ENCODE measurements around the gene GNG12. TPM values are rescaled to one million over a fixed set of nuclear protein-coding genes. Genes with fewer than 3 reads are reported as not detected.

The GNG12 gene
- total RNA-seq, 2 donors from 2014 or later, result 116 to 137 TPM

GRCh38 chr1:67838180-67838910 is 5.1 kb upstream of the GNG12 start:
- TF ChIP-seq CTCF (IDR thresholded peaks at IDR 0.05), result no peak
- Histone ChIP-seq H3K4me1 (ENCODE audit: control insufficient read depth in 1 of 2, low read depth in 2 of 2) (peaks cover 48 to 77% of the 10 kb centered on the region in 2 donors), H3K27me3 (replicated peaks; ENCODE audit: insufficient read depth) (no peaks in the 10 kb centered on the region), H3K36me3 (no peaks in the 10 kb centered on the region), H3K27ac (peak overlapping the region; percentile 69 to 74), H3K9me3 (no peaks in the 10 kb centered on the region), H3K4me3 (no peak overlapping the region)
- ATAC-seq (ENCODE audit: insufficient number of reproducible peaks, low FRiP score, low read depth) (no peak), DNase-seq (ENCODE audit: low spot score) (no peak)

GRCh38 chr1:67836769-67837168 is 3.5 kb upstream of the GNG12 start:
- no peak for TF ChIP-seq CTCF (IDR thresholded peaks at IDR 0.05)
- peak overlapping the region in 1 of 2 donors; percentile 28 for H3K27ac ChIP-seq
- no peak for ATAC-seq (ENCODE audit: insufficient number of reproducible peaks, low FRiP score, low read depth)

GRCh38 chr1:67835663-67836452 is 2.6 kb upstream of the GNG12 start:
- peak overlapping the region; percentile 47 to 98 for H3K27ac ChIP-seq

More at GRCh38 chr1:67836769-67837168, 3.5 kb upstream of the GNG12 start:
- Histone ChIP-seq H3K4me3 (no peak overlapping the region), H3K9me3 (no peaks in the 10 kb centered on the region), H3K36me3 (no peaks in the 10 kb centered on the region), H3K4me1 (ENCODE audit: control insufficient read depth in 1 of 2, low read depth in 2 of 2) (peaks cover 45 to 70% of the 10 kb centered on the region in 2 donors), H3K27me3 (replicated peaks; ENCODE audit: insufficient read depth) (no peaks in the 10 kb centered on the region)
- DNase-seq (ENCODE audit: low spot score), result no peak

GRCh38 chr1:67834246-67834877 is 1.1 kb upstream of the GNG12 start:
- H3K36me3 ChIP-seq, result no peaks in the 10 kb centered on the region
- peaks cover 37 to 65% of the 10 kb centered on the region in 2 donors for H3K4me1 ChIP-seq (ENCODE audit: control insufficient read depth in 1 of 2, low read depth in 2 of 2)
- H3K4me3 ChIP-seq, result peak overlapping the region; percentile 80
- H3K27ac ChIP-seq, result peak overlapping the region; percentile 96 to 98
- DNase-seq (ENCODE audit: low spot score) (no peak), ATAC-seq (ENCODE audit: insufficient number of reproducible peaks, low FRiP score, low read depth) (no peak)
- H3K27me3 ChIP-seq (replicated peaks; ENCODE audit: insufficient read depth), result no peaks in the 10 kb centered on the region
- no peaks in the 10 kb centered on the region for H3K9me3 ChIP-seq
- no peak for TF ChIP-seq CTCF (IDR thresholded peaks at IDR 0.05)

More at GRCh38 chr1:67835663-67836452, 2.6 kb upstream of the GNG12 start:
- no peak for TF ChIP-seq CTCF (IDR thresholded peaks at IDR 0.05)
- DNase-seq (ENCODE audit: low spot score) (no peak), ATAC-seq (ENCODE audit: insufficient number of reproducible peaks, low FRiP score, low read depth) (no peak)
- Histone ChIP-seq H3K9me3 (no peaks in the 10 kb centered on the region), H3K36me3 (no peaks in the 10 kb centered on the region), H3K27me3 (replicated peaks; ENCODE audit: insufficient read depth) (no peaks in the 10 kb centered on the region), H3K4me3 (no peak overlapping the region), H3K4me1 (ENCODE audit: control insufficient read depth in 1 of 2, low read depth in 2 of 2) (peaks cover 43 to 62% of the 10 kb centered on the region in 2 donors)

- no peak for DNase-seq (ENCODE audit: low spot score)
- ATAC-seq (ENCODE audit: insufficient number of reproducible peaks, low FRiP score, low read depth), result no peak
- peaks cover 30 to 59% of the 10 kb centered on the region in 2 donors for H3K4me1 ChIP-seq (ENCODE audit: control insufficient read depth in 1 of 2, low read depth in 2 of 2)
- TF ChIP-seq CTCF (IDR thresholded peaks at IDR 0.05), result no peak
- no peaks in the 10 kb centered on the region for H3K27me3 ChIP-seq (replicated peaks; ENCODE audit: insufficient read depth)
- peak overlapping the region; percentile 96 to 98 for H3K27ac ChIP-seq
- no peaks in the 10 kb centered on the region for H3K9me3 ChIP-seq
- no peaks in the 10 kb centered on the region for H3K36me3 ChIP-seq
- H3K4me3 ChIP-seq, result peak overlapping the region; percentile 80
Observed at GRCh38 chr1:67833602-67833940, 304 bp upstream of the GNG12 start.
